ENCODE measurements around the gene GOLT1A.
"Not testable (repeated sequence)": the region's sequence is repeated elsewhere in the genome, so short reads cannot be mapped to it uniquely, and the experiment has no call there.

GOLT1A gene

GRCh38 chr1:204249736-204250427 is 36.1 kb upstream of the GOLT1A start:
- DNase-seq (ENCODE audit: low spot score) (no peak), FAIRE-seq (no peak)

DNA sequence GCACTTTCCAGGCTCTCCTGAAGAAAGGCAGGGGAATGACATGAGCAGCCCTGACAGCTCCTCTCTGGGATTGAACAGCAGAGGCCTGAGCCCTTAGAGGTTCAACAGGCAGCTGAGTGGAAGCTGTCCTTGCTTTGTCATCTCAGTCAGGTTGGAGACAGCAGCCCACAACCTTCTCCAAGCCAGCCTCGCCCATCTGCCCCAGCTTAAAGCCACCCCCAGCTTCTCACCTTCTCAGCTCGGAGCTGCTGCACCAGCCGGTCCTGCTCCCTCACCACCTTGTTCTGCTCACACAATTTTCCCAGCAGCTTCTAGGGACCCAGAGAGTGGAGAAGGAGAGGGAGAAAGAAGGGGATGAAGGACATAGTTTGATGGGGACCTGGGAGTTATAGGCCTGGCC is 35.2 kb upstream of the GOLT1A start:
- DNase-seq (ENCODE audit: low spot score) (no peak), FAIRE-seq (no peak)

GRCh38 chr1:204246876-204247275 is 33.1 kb upstream of the GOLT1A start:
- FAIRE-seq: no peak

GRCh38 chr1:204242920-204243319 is 29.1 kb upstream of the GOLT1A start:
- no peak for FAIRE-seq
- DNase-seq (ENCODE audit: low spot score): no peak

More at GRCh38 chr1:204246876-204247275, 33.1 kb upstream of the GOLT1A start:
- DNase-seq (ENCODE audit: low spot score): no peak

DNA sequence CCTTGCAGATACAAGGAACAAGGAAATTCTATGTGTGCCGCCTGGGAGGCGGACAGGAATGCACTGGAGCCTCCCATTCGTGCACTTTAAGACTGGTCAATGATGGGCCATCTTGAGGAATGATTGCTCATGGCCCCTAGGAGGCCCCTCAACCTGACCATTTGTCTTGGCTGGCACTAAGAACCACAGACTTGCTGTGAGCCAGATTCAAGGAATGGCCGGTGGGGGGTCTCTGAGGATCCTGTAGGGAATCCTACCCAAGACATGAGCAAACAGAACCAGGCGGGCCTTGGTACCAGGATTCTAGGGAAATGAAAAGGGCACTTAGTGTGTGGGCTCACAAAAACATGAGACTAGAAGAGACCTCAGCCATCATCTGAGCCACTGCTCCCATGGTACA is 28.1 kb upstream of the GOLT1A start:
- FAIRE-seq (no peak), DNase-seq (ENCODE audit: low spot score) (no peak)

- FAIRE-seq (no peak), DNase-seq (ENCODE audit: low spot score) (no peak)
Measured at GRCh38 chr1:204241050-204241449, 27.3 kb upstream of the GOLT1A start.

DNA sequence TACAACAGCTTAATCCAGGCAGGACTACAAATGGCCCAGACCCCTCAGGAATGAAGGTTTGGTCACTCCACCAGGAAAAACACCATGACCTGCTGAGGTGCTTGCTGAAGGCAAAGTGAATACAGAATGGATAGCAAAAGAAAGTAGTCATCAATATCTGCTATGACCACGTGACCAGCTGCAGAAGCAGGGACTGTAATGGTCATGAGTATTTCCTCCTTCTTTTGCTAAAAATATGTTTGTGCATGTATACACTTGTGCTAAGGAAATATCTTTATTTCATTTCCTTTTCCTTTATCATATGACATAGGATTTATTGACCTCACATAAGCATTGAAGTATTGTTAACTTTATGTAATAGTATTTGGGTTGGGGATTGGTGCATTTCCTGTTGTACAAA is 26.4 kb upstream of the GOLT1A start:
- FAIRE-seq: no peak
- DNase-seq (ENCODE audit: low spot score): no peak

GRCh38 chr1:204239401-204239800 is 25.6 kb upstream of the GOLT1A start:
- FAIRE-seq: not testable (repeated sequence)

GRCh38 chr1:204238520-204238919 is 24.7 kb upstream of the GOLT1A start:
- not testable (repeated sequence) for DNase-seq (ENCODE audit: low spot score); FAIRE-seq

More at GRCh38 chr1:204239401-204239800, 25.6 kb upstream of the GOLT1A start:
- not testable (repeated sequence) for DNase-seq (ENCODE audit: low spot score)

- not testable (repeated sequence) for DNase-seq (ENCODE audit: low spot score); FAIRE-seq
Measured at GRCh38 chr1:204237515-204237914, 23.7 kb upstream of the GOLT1A start.

GRCh38 chr1:204232526-204232925 is 18.7 kb upstream of the GOLT1A start:
- FAIRE-seq (no peak), DNase-seq (ENCODE audit: low spot score) (no peak)

DNA sequence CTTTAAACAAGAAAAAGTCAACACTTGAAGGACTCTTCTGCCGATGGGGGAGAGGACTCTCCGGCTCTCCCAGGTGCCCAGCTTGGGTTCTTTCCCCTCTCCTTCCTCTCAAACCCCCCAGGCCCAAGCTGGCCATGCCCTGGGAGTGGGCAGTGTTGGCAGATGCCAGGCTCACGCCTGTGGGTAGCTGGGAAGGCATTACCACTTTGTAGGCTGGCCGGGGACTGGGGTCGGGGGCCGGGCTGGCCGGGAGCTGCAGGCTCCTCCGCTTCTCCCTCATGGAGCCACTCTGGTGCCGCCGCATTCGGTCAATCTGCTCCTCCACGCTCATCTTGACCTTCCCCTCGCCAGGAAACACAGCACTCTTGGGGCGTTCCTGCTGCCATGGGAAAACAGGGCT is 16.4 kb upstream of the GOLT1A start:
- FAIRE-seq: no peak
- no peak for DNase-seq (ENCODE audit: low spot score)

DNA sequence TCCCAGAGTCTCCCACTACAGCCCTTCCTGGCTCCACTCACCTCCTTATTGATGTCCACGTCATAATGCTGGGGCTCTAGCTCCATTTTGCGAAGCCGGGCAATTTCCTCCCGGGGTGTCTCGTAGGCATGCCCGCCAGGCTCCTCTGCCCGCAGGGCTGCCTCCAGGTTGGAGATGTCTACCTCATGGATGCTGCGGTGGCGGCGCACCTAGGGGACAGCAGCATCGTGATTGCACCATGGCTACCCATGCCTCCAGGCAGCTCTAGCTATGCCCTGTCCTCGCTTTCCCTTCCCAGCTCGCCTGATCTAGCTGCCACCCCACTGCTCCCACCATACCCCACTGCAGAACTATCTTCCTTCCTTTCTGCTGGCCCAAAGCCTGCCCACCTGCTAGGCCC is 15.1 kb upstream of the GOLT1A start:
- FAIRE-seq: no peak
- no peak for DNase-seq (ENCODE audit: low spot score)

- DNase-seq (ENCODE audit: low spot score): no peak
- no peak for FAIRE-seq
Measured at GRCh38 chr1:204227996-204228785, 14.4 kb upstream of the GOLT1A start.

- no peak for FAIRE-seq
Measured at GRCh38 chr1:204227351-204227750, 13.6 kb upstream of the GOLT1A start.

GRCh38 chr1:204225841-204226735 is 12.3 kb upstream of the GOLT1A start:
- FAIRE-seq (no peak), DNase-seq (ENCODE audit: low spot score) (no peak)

More at GRCh38 chr1:204227351-204227750, 13.6 kb upstream of the GOLT1A start:
- DNase-seq (ENCODE audit: low spot score): no peak

GRCh38 chr1:204224655-204225054 is 10.9 kb upstream of the GOLT1A start:
- FAIRE-seq: no peak

DNA sequence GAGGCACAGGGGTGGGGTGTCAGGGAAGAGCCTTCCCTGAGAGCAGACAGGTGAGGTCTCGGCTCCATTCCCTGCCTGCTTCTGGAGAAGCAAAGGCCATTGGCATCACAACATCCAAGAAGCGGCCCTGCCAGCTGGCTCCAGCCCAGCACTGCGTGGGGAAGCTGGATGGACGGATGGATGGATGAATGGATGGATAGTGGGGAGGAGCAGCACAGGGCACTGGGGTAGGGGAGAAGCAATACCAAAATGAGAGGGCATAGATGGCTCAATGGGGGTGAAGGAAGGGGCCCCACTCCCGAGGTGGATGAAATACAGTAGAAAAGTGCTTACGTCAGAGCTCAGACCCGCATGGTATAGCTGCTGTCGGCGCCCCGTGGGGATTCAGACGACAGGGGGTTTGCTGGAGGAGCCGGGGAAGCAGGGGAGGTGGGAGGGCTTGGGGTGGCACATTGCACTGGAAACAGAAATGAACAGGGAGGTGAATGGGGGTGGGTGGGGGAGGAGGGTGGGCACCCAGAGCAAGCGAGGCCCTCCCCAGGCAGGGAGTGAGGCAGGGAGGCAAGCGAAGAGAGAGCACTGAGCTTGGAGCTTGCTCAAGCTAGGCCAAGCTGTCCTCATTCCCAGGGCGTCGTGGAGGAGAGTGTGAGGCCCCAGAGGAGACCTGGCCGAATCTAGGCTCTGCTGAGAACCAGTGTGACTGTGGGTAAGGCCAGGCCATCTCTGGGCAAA is 9.5 kb upstream of the GOLT1A start:
- no peak for DNase-seq (ENCODE audit: low spot score)
- FAIRE-seq: no peak

More at GRCh38 chr1:204224655-204225054, 10.9 kb upstream of the GOLT1A start:
- no peak for DNase-seq (ENCODE audit: low spot score)

GRCh38 chr1:204222764-204223055 is 8.9 kb upstream of the GOLT1A start:
- FAIRE-seq (no peak), DNase-seq (ENCODE audit: low spot score) (no peak)

DNA sequence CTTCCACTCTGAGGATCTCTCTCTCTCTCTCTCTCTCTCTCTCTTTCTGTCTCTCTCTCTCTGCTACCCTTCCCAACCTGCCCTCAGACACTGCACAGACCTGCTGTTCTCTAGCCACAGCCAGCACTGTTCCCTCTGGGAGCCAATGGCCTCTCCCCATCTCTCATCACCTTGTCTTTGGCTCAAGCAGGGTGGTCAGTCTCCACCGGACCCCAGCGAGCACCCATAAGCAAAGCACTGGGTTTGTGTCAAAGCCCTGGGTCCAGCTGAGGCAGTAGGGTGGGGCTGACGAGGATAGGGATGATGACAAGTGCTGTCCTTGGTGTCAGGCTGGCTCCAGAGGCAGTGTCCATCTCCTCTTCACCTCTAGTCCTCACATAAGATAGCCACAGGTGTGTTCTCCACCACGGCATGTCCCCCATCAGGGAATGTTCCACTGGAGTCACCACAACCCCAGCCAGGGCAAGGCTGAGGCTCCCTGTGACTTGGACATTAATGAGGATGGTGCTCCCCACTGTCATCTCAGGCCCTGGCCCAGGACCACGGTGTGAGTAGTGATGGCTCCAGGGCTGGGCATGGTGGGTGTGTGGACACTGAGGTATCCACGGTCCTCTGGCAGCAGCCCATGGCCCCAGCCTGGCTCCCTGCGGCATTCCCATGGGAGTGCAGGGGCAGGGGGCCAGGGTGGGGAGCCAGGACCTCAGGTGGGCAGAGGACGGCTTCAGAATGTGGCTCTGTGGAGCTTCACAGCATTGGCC is 8.4 kb upstream of the GOLT1A start:
- DNase-seq (ENCODE audit: low spot score) (no peak), FAIRE-seq (no peak)

Data from RCC 7860 (cell line).